ENCODE measurements around the gene GPAM.

The GPAM gene

DNA sequence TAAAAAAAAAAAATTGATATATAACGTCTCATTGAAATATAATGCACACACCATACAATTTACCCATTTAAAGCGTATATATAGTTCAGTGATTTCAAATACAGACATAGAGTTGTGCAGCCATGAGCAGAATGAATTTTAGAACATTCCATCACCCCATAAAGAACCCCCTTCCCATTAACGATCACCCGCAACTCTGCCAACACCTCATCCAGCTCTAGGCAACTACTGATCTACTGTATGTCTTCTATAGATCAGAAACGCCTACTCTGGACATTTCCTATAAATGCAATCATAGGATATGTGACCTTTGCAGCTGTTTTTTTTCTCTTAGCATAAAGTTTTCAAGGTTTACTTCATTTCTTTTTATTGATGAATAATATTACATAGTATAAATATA, 33.4 kb upstream of the GPAM start:
- DNase-seq (ENCODE audit: extremely low spot score) = no peak
- CTCF ChIA-PET = no interaction called here
- no peak for TF ChIP-seq NFRKB (IDR thresholded peaks at IDR 0.05)
- no peak for TF ChIP-seq BHLHE40 (IDR thresholded peaks at IDR 0.05; ENCODE audit: borderline replicate concordance)
- TF ChIP-seq, protein P1, sequence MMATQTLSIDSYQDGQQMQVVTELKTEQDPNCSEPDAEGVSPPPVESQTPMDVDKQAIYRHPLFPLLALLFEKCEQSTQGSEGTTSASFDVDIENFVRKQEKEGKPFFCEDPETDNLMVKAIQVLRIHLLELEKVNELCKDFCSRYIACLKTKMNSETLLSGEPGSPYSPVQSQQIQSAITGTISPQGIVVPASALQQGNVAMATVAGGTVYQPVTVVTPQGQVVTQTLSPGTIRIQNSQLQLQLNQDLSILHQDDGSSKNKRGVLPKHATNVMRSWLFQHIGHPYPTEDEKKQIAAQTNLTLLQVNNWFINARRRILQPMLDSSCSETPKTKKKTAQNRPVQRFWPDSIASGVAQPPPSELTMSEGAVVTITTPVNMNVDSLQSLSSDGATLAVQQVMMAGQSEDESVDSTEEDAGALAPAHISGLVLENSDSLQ (IDR thresholded peaks at IDR 0.05) = no peak
- no peak for TF ChIP-seq ARNT (IDR thresholded peaks at IDR 0.05)
- no peak for TF ChIP-seq FOXK2 (IDR thresholded peaks at IDR 0.05)
- no peak for TF ChIP-seq HDGF (IDR thresholded peaks at IDR 0.05; ENCODE audit: borderline replicate concordance)
- TF ChIP-seq SP1 (IDR thresholded peaks at IDR 0.05) = no peak
- no peak for TF ChIP-seq FOXM1 (IDR thresholded peaks at IDR 0.05; ENCODE audit: borderline replicate concordance)
- TF ChIP-seq L3MBTL2 (conservative IDR thresholded peaks at IDR 0.05) = no peak
- no peak for TF ChIP-seq ZNF384 (IDR thresholded peaks at IDR 0.05)
- TF ChIP-seq TARDBP (IDR thresholded peaks at IDR 0.05) = no peak
- TF ChIP-seq FOXA1 (IDR thresholded peaks at IDR 0.05) = no peak
- no peak for TF ChIP-seq LEF1 (IDR thresholded peaks at IDR 0.05; ENCODE audit: borderline replicate concordance)
- no peak for TF ChIP-seq CTBP1 (IDR thresholded peaks at IDR 0.05; ENCODE audit: borderline replicate concordance)
- no peak for TF ChIP-seq ELF4 (IDR thresholded peaks at IDR 0.05)
- no peak for TF ChIP-seq SUZ12 (IDR thresholded peaks at IDR 0.05)
- POLR2A ChIA-PET = no interaction called here

DNA sequence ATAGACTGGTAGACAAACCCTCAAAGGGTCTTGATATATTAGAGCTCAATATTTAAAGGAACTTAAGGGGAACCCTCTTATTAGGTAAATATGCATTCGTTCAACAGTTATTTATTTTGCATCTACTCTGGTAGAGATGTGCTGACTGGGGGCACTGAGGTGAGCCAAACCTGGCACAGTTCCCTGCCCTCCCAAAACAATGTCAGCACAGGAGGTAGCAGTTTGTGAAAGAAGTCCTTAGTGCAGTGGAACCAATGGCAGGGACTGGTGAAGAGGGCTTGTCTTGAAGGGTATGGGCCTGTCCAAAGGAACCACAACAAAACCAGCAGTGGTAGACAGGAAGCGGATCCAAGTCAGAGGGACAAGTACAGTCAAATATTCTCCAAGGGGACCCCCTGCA, 32.6 kb upstream of the GPAM start:
- ChIA-PET POLR2A (no interaction called here), CTCF (interaction anchor here (0.6 kb wide), 1 partner anchor 474 kb away, joined by 4 read pairs; no protein-coding TSS in a partner anchor)
- TF ChIP-seq HDGF (IDR thresholded peaks at IDR 0.05; ENCODE audit: borderline replicate concordance) = no peak
- TF ChIP-seq FOXA1 (IDR thresholded peaks at IDR 0.05) = no peak
- TF ChIP-seq, protein P1 (IDR thresholded peaks at IDR 0.05) = no peak
- no peak for TF ChIP-seq TARDBP (IDR thresholded peaks at IDR 0.05)
- no peak for TF ChIP-seq ELF4 (IDR thresholded peaks at IDR 0.05)
- no peak for TF ChIP-seq BHLHE40 (IDR thresholded peaks at IDR 0.05; ENCODE audit: borderline replicate concordance)
- TF ChIP-seq L3MBTL2 (conservative IDR thresholded peaks at IDR 0.05) = no peak
- no peak for TF ChIP-seq SP1 (IDR thresholded peaks at IDR 0.05)
- DNase-seq (ENCODE audit: extremely low spot score) = no peak

DNA sequence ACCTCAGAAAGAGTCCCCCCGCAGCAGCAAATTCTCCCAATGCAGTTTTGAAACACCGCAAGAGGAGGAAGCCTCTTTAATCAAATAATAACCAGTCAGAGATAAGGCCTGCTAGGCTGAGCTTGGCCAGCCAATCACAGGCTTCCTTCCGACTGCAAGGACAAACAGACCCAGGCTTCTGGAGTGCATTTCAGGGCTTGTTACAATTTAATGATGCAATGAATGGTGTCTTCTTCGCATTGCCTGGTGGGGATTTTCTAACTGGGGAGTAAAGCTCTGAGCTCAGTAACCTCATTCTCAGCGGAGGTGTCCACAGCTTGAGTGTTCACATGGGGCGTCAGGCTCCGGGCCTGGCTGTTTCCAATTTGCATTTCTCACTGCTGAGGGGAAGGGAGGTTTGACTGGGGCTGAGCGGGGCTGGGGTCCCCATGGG, 31.8 kb upstream of the GPAM start:
- TF ChIP-seq TARDBP (IDR thresholded peaks at IDR 0.05) = no peak
- DNase-seq (ENCODE audit: extremely low spot score) = no peak
- POLR2A ChIA-PET = no interaction called here
- CTCF ChIA-PET = no interaction called here

DNA sequence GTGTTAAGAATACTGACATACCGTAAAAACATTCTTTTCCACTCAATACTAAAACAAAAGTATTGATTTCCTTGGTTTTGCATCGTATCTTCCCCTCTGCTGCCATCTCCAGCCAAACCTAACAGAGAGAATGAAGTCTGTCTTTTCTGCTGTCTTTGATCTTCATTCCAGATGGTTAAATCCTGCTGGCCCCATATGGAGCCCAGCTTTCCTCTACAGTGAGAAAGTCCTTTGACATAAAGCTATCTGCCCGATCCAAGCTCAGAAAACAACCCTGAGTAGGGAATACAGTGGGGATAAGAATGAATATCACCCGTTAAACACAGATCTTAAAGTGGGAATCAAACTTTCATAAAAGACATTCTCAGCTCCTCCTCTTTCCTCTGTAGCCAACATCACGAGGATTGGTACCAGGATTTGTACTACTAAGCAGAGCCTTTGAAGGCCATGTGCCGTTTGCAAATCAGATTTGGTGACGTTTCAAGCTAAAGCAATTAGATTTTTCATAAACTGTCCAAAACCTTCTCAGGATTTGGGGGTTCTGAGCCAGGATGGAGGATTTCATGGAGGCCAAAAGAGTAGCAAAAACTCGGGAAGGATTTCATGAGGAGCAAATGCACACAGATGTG, 30.8 kb upstream of the GPAM start:
- POLR2A ChIA-PET = no interaction called here
- no peak for DNase-seq (ENCODE audit: extremely low spot score)
- TF ChIP-seq ELF4 (IDR thresholded peaks at IDR 0.05) = no peak
- no peak for TF ChIP-seq NFRKB (IDR thresholded peaks at IDR 0.05)
- TF ChIP-seq ZNF384 (IDR thresholded peaks at IDR 0.05) = no peak
- no peak for TF ChIP-seq CTBP1 (IDR thresholded peaks at IDR 0.05; ENCODE audit: borderline replicate concordance)
- no peak for TF ChIP-seq SP1 (IDR thresholded peaks at IDR 0.05)
- TF ChIP-seq FOXK2 (IDR thresholded peaks at IDR 0.05) = no peak
- TF ChIP-seq ARNT (IDR thresholded peaks at IDR 0.05) = no peak
- TF ChIP-seq FOXA1 (IDR thresholded peaks at IDR 0.05) = no peak
- TF ChIP-seq FOXM1 (IDR thresholded peaks at IDR 0.05; ENCODE audit: borderline replicate concordance) = no peak
- TF ChIP-seq BHLHE40 (IDR thresholded peaks at IDR 0.05; ENCODE audit: borderline replicate concordance) = no peak
- no peak for TF ChIP-seq LEF1 (IDR thresholded peaks at IDR 0.05; ENCODE audit: borderline replicate concordance)
- TF ChIP-seq HDGF (IDR thresholded peaks at IDR 0.05; ENCODE audit: borderline replicate concordance) = no peak
- TF ChIP-seq TARDBP (IDR thresholded peaks at IDR 0.05) = no peak
- TF ChIP-seq SUZ12 (IDR thresholded peaks at IDR 0.05) = no peak
- TF ChIP-seq L3MBTL2 (conservative IDR thresholded peaks at IDR 0.05) = no peak
- TF ChIP-seq, protein P1 (IDR thresholded peaks at IDR 0.05) = no peak
- CTCF ChIA-PET = no interaction called here

DNA sequence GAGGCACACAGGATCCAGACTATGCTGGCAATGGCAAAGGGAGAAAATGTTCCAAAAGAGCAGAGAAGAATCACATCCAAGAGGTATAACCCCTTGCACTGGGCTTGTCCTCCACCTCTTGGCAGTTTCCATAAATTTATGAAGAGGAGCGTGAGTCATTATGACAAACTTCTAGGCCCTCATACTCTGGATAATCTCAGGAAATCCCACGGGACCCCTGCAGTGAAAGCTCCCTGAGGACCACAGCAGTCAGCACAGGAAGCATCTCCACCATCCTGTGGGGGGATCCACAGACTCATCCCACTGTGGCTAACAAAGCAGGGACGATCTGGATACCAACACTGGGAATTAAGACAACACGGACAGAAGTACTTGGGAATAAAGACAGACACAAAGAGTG, 30.3 kb upstream of the GPAM start:
- CTCF ChIA-PET = no interaction called here
- TF ChIP-seq ARNT (IDR thresholded peaks at IDR 0.05) (no peak), LEF1 (IDR thresholded peaks at IDR 0.05; ENCODE audit: borderline replicate concordance) (no peak), SP1 (IDR thresholded peaks at IDR 0.05) (no peak), FOXA1 (IDR thresholded peaks at IDR 0.05) (no peak), BHLHE40 (IDR thresholded peaks at IDR 0.05; ENCODE audit: borderline replicate concordance) (no peak), SUZ12 (IDR thresholded peaks at IDR 0.05) (no peak), ELF4 (IDR thresholded peaks at IDR 0.05) (no peak), FOXM1 (IDR thresholded peaks at IDR 0.05; ENCODE audit: borderline replicate concordance) (no peak), ZNF384 (IDR thresholded peaks at IDR 0.05) (no peak), NFRKB (IDR thresholded peaks at IDR 0.05) (no peak), CTBP1 (IDR thresholded peaks at IDR 0.05; ENCODE audit: borderline replicate concordance) (no peak), FOXK2 (IDR thresholded peaks at IDR 0.05) (no peak), TARDBP (IDR thresholded peaks at IDR 0.05) (no peak), HDGF (IDR thresholded peaks at IDR 0.05; ENCODE audit: borderline replicate concordance) (no peak), L3MBTL2 (conservative IDR thresholded peaks at IDR 0.05) (no peak)
- TF ChIP-seq, protein P1 (IDR thresholded peaks at IDR 0.05) = no peak
- POLR2A ChIA-PET = no interaction called here
- DNase-seq (ENCODE audit: extremely low spot score) = no peak

All from HEK293T (cell line).